Transverse colon (tissue), 4 donors: Measurements from ENCODE around the gene DPH5.

Experiments used
- EP300 ChIP-seq: sonication (generic); formaldehyde crosslinking; IDR thresholded peaks from one replicate; pipeline ENCODE4 v1.6.1; 2017; ENCODE audit warnings: antibody characterized with exemption, low read depth
- POLR2A ChIP-seq: fragments of 450-650 bp; IDR thresholded peaks from one replicate; pipeline ENCODE4 v1.6.1; 2016; ENCODE audit warnings: antibody characterized with exemption, mild to moderate bottlenecking, moderate library complexity
- POLR2AphosphoS5 ChIP-seq, 3 donors: sonication (generic); formaldehyde crosslinking; IDR thresholded peaks; one replicate each; pipeline ENCODE4 v1.6.1; 2016; ENCODE audit warnings: antibody characterized with exemption in 3 of 3
- TF ChIP-seq, protein P1 (sequence below), 5 experiments: fragments of 200-600 bp in 3 of 5; fragments of 450-650 bp in 2 of 5; sonication (generic) in 3 of 5; IDR thresholded peaks; 1 replicate in 2 of 5; 2 replicates in 3 of 5; pipeline ENCODE4 v1.5.1; 2016 to 2017; ENCODE audit warnings: antibody characterized with exemption in 5 of 5, inconsistent platforms in 3 of 5, mild to moderate bottlenecking in 2 of 5, moderate library complexity in 1 of 5

DNA sequence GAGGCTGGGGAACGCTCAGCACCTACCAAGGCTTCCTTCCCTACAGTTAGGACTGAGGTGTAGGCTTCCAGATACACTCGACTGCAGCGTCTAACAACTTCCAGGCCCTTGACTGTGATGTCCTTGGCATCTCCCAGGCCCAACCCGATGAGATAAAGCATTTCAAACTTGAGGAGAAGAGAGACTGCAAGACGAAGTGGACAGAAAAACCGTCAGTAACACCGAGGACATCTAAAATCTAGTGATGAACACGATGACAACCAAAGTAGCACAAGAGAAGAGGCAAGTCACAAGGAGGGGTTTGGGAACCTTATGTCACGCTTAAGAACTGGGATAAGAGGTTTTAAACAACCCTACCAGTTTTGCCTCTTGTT is 314 bp downstream of the DPH5 start:
- TF ChIP-seq POLR2A = no peak
- TF ChIP-seq, protein P1, sequence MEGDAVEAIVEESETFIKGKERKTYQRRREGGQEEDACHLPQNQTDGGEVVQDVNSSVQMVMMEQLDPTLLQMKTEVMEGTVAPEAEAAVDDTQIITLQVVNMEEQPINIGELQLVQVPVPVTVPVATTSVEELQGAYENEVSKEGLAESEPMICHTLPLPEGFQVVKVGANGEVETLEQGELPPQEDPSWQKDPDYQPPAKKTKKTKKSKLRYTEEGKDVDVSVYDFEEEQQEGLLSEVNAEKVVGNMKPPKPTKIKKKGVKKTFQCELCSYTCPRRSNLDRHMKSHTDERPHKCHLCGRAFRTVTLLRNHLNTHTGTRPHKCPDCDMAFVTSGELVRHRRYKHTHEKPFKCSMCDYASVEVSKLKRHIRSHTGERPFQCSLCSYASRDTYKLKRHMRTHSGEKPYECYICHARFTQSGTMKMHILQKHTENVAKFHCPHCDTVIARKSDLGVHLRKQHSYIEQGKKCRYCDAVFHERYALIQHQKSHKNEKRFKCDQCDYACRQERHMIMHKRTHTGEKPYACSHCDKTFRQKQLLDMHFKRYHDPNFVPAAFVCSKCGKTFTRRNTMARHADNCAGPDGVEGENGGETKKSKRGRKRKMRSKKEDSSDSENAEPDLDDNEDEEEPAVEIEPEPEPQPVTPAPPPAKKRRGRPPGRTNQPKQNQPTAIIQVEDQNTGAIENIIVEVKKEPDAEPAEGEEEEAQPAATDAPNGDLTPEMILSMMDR (IDR thresholded peaks at IDR 0.05) = no peak
- TF ChIP-seq POLR2AphosphoS5 (IDR thresholded peaks at IDR 0.05) = no peak
- TF ChIP-seq EP300 = no peak
